ENCODE measurements around the gene ITIH4.

GRCh38 chr3:52816654-52817053 lies 13.8 kb downstream of the ITIH4 start:
- TF ChIP-seq CTCF (IDR thresholded peaks at IDR 0.05): no peak
- no peak for TF ChIP-seq EZH2 (IDR thresholded peaks at IDR 0.05; ENCODE audit: borderline replicate concordance, insufficient read depth, low read depth, low read length, poor library complexity, severe bottlenecking)

Data from B cell (primary cell).